OCI-LY7 (cell line): ENCODE measurements around the gene PHKB.

Source experiments
- EZH2phosphoT487 ChIP-seq: fragments of 200-600 bp; sonication (generic); IDR thresholded peaks from 2 replicates; pipeline ENCODE4 v1.6.1; 2018; ENCODE audit warnings: low read depth, borderline replicate concordance, mild to moderate bottlenecking, mixed run types, antibody characterized with exemption, low read length, moderate library complexity, mixed read lengths
- TF ChIP-seq, protein P1 (sequence below): fragments of 200-600 bp; sonication (generic); conservative IDR thresholded peaks from 2 replicates; pipeline ENCODE4 v1.5.1; 2014; ENCODE audit warnings: mild to moderate bottlenecking, antibody characterized with exemption, low read length, moderate library complexity, mixed read lengths

DNA sequence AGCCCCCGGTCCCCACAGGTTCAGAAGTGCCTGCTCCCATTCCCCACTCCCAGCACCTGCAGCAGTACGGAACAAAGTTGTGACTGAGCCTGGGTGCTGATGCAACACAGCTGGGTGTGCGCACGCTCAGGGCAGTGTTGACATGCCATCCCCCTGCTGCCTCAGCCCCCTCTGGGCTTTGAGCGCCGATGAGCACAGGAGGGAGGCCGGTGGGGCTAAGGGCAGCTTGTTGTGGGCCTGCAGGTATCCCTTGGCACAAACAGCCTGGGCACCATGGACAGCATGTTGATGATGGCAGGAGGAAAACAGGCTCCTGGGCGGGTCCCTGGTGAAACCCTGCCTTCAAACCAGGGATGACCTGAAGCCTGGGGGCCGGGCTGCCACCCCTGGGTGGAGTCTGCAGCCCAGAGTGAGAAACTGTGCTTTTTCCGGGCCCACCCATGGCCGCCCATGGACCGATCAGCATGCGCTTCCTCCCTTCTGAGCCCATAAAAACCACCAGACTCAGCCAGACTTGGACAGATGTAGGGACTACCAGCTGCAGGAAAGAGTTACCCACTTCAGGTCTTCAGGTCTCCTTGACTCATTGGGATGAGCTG, 175.5 kb downstream of the PHKB start:
- TF ChIP-seq, protein P1, sequence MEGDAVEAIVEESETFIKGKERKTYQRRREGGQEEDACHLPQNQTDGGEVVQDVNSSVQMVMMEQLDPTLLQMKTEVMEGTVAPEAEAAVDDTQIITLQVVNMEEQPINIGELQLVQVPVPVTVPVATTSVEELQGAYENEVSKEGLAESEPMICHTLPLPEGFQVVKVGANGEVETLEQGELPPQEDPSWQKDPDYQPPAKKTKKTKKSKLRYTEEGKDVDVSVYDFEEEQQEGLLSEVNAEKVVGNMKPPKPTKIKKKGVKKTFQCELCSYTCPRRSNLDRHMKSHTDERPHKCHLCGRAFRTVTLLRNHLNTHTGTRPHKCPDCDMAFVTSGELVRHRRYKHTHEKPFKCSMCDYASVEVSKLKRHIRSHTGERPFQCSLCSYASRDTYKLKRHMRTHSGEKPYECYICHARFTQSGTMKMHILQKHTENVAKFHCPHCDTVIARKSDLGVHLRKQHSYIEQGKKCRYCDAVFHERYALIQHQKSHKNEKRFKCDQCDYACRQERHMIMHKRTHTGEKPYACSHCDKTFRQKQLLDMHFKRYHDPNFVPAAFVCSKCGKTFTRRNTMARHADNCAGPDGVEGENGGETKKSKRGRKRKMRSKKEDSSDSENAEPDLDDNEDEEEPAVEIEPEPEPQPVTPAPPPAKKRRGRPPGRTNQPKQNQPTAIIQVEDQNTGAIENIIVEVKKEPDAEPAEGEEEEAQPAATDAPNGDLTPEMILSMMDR, result no peak
- TF ChIP-seq EZH2phosphoT487, result no peak
